GM12801 (cell line): Measurements from ENCODE around the gene ARIH2.

Source experiments
- TF ChIP-seq, protein P1 (sequence below): IDR thresholded peaks from one replicate; pipeline ENCODE4 v1.5.1; 2011; ENCODE audit warnings: control low read depth; ENCODE audit not compliant: insufficient read length; ENCODE audit errors: extremely low read depth

Gene ARIH2

DNA sequence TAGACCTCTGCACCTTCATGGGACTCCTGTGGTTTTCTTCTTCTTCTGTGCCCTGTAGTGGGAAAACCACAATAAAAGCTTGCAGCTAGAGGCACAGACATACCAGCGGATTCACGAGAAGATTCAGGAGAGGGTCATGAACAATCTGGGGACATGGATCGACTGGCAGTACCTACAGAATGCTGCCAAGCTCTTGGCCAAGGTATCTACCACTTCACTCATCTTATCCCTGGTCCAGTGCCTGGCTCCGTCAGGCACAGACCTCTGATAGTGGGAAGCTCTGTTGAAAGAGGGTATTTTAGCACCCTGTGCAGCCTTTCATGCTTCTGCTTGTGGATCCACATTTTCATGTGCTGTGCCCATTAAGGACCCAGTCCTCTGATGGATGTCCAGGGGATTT lies 61.7 kb downstream of the ARIH2 start:
- TF ChIP-seq, protein P1, sequence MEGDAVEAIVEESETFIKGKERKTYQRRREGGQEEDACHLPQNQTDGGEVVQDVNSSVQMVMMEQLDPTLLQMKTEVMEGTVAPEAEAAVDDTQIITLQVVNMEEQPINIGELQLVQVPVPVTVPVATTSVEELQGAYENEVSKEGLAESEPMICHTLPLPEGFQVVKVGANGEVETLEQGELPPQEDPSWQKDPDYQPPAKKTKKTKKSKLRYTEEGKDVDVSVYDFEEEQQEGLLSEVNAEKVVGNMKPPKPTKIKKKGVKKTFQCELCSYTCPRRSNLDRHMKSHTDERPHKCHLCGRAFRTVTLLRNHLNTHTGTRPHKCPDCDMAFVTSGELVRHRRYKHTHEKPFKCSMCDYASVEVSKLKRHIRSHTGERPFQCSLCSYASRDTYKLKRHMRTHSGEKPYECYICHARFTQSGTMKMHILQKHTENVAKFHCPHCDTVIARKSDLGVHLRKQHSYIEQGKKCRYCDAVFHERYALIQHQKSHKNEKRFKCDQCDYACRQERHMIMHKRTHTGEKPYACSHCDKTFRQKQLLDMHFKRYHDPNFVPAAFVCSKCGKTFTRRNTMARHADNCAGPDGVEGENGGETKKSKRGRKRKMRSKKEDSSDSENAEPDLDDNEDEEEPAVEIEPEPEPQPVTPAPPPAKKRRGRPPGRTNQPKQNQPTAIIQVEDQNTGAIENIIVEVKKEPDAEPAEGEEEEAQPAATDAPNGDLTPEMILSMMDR = no peak

DNA sequence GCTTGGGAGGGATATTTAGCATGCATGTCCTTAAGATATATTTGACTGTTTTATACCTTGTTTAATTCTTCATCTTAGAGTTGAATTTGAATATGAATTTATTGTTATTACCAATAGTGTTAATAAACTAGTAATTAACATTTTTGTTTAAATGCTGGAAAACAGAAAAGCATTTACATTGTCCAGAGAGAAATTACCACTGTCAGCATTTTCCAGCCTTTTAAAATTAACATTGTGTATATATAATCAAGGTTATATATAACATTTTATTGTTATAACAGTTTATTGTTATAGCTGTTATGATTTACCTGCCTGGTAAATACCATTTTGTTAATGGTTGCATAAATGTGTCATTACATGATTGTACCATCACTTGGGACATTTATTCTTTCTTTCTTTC lies 63.4 kb downstream of the ARIH2 start:
- TF ChIP-seq, protein P1 = no peak

DNA sequence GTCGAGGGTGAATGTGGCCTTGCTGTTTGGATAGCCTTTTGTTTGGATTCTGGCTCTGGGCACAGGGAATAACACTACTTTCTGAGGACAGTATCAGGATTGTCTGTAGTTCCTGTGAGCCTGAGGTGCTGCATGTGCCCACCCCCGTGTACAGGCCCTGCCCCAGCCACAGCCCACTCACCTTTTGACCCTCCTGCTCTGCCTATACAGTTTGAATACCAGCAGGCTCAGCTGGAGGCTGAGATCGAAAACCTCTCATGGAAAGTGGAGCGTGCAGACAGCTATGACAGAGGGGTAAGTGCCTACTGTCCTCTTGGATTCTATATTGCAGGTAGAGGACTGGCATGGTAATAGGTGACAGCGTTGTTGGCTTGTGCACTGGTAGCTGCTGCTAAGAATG lies 64.0 kb downstream of the ARIH2 start:
- TF ChIP-seq, protein P1 = no peak

DNA sequence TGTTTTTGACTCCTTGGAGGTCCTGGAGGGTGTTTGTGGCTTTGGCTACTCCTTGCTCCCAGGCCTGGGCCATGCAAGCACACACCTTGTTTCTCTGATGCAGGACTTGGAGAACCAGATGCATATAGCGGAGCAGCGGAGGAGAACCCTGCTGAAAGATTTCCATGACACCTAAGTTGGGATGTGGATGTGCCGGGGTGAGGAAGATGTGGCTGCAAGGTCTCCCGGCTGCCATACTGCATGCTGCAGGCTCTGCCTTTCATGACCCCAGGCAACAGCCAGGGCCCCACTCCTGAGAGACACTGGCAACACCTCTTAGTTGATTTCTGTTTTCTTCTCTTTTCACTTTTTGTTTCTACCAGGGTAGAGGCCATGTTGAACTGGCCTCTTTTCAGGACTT lies 64.5 kb downstream of the ARIH2 start:
- TF ChIP-seq, protein P1 = no peak

DNA sequence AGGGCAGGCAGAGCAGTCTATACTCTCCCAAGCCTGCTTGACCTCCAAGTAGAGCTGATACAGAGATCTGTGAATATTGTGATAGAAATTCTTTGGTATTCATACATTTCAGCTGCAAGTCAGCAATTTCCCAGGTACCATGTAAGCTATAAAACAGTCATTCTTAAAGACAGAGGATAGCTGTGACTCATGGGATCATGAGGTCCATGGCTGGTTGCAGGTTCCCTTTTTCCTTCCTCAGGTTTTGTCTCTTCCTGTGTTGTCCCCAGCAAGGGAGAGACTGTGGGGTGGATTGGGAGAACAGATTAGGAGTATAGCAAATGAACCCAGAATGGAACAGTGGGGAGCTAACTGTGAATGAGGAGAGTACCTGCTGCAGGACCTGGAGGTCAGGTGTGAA lies 66.0 kb downstream of the ARIH2 start:
- TF ChIP-seq, protein P1 = no peak

DNA sequence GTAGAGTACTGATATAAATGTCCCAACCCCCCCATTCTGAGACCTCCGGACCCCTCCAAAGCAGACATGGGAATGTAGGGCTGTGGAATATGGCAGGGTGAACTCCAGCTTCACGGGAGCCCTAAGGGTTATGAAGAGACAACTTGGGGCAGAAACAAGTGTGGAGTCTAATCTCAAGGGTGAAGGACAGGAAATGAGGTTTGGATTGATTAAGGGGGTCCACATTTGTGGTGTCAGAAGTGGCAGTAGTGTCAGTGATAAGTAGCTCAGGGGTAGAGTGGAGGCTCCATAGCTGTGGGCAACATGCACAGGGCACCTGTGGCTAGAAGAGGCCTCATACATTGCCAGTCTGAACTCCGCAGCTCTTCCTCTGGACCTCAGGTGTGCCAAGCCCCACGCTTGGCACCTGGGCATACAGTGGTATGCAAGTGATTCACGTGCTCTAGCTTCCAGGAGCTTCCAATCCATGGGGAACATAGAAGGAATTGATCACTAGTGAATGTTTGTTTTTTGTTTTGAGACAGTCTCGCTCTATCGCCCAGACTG lies 67.3 kb downstream of the ARIH2 start:
- TF ChIP-seq, protein P1 = no peak

DNA sequence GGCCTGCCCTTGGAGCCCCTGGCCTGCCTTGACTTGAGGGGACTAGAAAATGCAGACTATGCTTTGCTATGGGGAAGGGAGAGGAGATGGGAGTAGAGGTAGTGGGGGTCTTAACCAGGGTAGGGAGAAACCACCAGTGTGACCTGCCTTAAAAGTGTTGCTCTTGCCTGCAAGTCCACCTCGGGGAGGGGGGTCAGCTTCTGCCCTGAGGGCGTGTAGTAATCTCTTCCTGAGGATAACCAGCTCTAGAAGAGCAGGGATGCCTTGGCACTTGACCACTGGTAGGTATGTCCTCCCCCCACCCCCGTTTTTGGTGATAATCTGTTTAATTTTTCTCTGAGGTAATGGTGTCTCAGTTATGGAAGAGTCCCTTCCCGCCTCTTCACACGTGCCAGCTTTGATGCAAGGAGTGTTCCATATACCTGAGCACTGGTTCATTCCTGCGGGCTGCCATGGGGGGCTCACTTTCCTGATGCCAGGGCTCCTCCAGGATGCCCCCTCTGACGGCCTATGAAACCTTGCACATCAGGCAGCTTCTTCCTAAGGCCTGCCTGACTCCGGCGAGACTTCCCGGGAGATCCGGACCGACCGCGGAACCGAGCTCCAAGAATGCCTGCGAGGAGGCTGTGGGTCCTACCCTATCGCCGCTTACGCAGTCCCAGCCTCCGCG lies 70.6 kb downstream of the ARIH2 start:
- TF ChIP-seq, protein P1 = no peak
